ENCODE results near the gene MORN5.

GRCh38 chr9:122173670-122174069 is 14.0 kb downstream of the MORN5 start:
- TF ChIP-seq REST (IDR thresholded peaks at IDR 0.05) (no peak), RXRA (IDR thresholded peaks at IDR 0.05) (no peak), SP1 (IDR thresholded peaks at IDR 0.05) (no peak), HNF4G (IDR thresholded peaks at IDR 0.05) (no peak), TAF1 (conservative IDR thresholded peaks at IDR 0.05) (no peak), YY1 (IDR thresholded peaks at IDR 0.05) (no peak), RAD21 (IDR thresholded peaks at IDR 0.05) (no peak), EGR1 (IDR thresholded peaks at IDR 0.05; ENCODE audit: low read depth in 2 of 2) (no peak), MAX (IDR thresholded peaks at IDR 0.05) (no peak), JUND (IDR thresholded peaks at IDR 0.05) (no peak), FOXA1 (IDR thresholded peaks at IDR 0.05) (no peak), GABPA (IDR thresholded peaks at IDR 0.05 in 1 of 2, conservative IDR thresholded peaks at IDR 0.05 in 1 of 2) (no peak)
- TF ChIP-seq, protein P1, sequence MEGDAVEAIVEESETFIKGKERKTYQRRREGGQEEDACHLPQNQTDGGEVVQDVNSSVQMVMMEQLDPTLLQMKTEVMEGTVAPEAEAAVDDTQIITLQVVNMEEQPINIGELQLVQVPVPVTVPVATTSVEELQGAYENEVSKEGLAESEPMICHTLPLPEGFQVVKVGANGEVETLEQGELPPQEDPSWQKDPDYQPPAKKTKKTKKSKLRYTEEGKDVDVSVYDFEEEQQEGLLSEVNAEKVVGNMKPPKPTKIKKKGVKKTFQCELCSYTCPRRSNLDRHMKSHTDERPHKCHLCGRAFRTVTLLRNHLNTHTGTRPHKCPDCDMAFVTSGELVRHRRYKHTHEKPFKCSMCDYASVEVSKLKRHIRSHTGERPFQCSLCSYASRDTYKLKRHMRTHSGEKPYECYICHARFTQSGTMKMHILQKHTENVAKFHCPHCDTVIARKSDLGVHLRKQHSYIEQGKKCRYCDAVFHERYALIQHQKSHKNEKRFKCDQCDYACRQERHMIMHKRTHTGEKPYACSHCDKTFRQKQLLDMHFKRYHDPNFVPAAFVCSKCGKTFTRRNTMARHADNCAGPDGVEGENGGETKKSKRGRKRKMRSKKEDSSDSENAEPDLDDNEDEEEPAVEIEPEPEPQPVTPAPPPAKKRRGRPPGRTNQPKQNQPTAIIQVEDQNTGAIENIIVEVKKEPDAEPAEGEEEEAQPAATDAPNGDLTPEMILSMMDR (IDR thresholded peaks at IDR 0.05; ENCODE audit: low read depth, low read length, missing input control), result no peak

Measured in liver (tissue), 3 donors.